ENCODE results near the gene PRCD.

PRCD gene

GRCh38 chr17:76575570-76575969, 35.7 kb downstream of the PRCD start:
- DNase-seq, result no peak

DNA sequence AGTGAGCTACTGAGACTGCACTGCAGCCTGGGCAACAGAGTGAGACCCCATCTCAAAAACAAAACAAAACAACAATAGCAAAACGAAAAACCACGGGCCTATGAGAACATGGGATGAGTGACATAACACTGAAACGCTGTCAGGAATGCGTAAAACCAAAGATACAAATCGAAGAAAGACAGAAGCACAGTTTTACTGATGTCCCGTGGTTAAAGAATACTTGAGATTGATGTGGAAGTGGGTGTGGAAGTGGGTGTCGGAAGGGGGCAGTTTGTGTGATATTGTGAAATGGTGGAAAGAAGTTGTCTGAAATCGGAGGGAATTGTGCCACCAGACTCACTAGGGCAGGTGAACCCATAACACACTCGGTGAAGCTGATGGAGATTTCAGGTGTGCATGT, 36.3 kb downstream of the PRCD start:
- DNase-seq, result no peak

- no peak for DNase-seq
Measured at GRCh38 chr17:76577876-76578275, 38.0 kb downstream of the PRCD start.

DNA sequence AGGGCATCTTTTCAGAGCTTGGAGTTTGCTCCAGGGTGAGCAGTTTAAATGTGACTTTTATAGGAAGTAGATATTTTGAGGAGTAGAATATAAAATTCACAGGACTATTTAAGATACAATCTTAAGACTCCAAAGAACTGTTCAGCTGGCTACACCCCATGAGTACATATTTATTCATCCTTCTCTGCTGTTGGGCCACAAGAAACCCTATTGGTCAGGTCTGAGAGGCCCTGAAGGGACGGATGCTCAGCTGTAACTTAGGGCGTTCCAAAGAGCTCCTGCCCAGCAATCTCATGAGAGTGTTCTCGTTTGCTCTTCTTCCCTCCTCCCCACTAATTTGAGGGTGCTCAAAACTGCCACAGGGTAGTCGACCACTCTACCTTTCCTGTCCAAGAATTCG, 38.5 kb downstream of the PRCD start:
- no peak for DNase-seq

DNA sequence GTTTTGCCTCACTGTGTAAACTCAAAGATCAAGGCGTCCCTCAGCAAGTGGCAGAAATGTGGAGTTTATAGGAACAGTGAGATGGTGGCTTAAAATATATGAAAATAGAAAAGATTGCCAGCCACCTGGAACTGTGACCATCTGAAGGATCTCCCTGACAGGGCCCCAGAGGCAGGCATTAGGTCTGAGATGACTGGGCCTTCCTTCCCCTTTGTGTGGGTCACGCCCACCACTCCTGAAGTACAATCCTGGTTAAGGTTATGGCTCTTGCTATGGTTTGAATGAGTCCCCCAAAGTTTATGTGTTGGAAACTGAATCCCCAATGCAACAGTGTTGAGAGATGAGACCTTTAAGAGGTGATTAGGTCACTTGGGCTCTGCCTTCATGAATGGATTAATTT, 39.4 kb downstream of the PRCD start:
- peak; percentile 30 for DNase-seq

DNA sequence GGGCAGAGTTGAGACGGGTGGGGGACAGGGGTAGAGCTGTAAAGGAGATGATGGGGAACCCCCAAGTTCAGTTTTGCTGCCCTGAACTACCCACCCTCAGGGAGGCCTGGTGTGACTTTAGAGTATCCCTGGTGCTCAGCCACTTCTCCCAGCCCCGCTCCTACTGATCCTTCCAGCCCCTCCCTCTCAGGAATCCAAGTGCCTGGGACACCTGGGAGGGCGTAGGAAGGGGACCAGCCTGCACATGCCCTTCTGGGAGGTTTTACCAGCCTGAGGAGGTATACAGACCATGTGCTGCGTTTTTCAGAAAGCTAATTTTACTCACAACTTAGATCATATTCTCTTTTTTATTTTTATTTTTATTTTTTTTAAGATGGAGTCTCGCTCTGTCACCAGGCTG, 41.7 kb downstream of the PRCD start:
- no peak for DNase-seq

- no peak for DNase-seq
Measured at GRCh38 chr17:76582660-76583059, 42.8 kb downstream of the PRCD start.

- DNase-seq, result no peak
Measured at GRCh38 chr17:76584427-76585032, 44.7 kb downstream of the PRCD start.

- no peak for DNase-seq
Measured at GRCh38 chr17:76585033-76585648, 45.3 kb downstream of the PRCD start.

GRCh38 chr17:76585649-76586593, 46.1 kb downstream of the PRCD start, which contains the start of gene ST6GALNAC2:
ST6GALNAC2 (minus strand) TSS chr17:76585860; CDS start chr17:76585808, 52 bp downstream.
- DNase-seq, result no peak

DNA sequence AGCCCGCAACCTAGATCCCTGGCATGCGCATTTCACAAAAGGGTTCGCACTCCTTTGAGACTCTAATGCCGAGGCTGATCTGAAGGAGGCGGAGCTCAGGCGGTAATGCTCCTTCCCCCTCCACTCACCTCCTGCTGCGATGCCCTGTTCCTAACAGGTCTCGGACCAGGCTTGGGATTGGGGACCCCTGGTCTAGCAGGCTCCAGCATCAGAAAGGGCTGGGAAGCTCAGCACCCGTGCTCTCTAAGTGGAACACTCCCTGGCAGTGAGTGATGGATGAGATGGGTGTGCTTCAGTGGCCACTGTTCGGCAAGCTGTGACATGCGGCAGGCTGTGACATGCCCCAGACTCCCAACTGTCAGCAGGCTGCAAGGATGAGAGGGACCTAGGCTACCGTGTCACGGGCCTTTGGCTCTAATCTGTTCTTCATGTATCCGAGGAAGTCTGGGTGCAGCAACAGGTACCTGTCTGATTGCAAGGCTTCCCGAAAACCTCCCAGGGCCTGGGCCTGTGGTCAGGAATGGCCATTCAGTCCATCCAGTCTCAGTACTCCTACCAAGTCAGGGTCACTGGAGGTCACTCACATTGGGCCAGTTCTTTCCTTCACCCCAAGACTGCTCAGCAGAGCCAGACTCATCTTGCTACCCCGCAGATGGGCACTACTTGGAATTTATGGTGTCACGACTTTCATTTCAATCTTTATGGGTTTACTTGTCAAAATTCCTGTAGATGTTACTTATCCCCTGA, 47.1 kb downstream of the PRCD start:
- DNase-seq, result no peak

DNA sequence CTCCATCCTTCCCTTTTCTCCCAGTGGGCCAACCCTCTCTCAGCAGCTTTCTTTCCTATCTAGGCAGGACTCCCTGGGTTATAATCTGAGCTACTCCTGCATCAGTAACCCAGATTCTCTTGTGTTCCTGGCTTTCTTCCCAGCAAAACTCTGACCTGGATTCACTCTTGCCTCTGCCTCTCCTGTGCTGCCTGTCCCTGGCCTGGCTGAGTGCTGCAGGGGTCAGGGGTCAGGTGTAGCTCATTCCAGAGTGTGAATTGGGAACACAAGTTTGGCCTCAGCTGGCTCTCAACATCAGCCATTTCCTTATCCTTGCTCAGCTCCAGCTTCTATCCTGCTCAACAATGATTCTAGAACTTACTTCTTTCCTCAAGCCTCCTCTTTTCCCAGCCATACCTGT, 48.3 kb downstream of the PRCD start:
- DNase-seq, result no peak

GRCh38 chr17:76593384-76593826, 53.6 kb downstream of the PRCD start:
- no peak for DNase-seq

- DNase-seq, result no peak
Measured at GRCh38 chr17:76593959-76594358, 54.1 kb downstream of the PRCD start.

GRCh38 chr17:76594690-76595089, 54.8 kb downstream of the PRCD start:
- no peak for DNase-seq

Data from KG1 (cell line).